ENCODE data around the gene DPH2.

The DPH2 gene

GRCh38 chr1:43985984-43986595, 16.3 kb downstream of the DPH2 start:
- DNase-seq: no peak

GRCh38 chr1:43986712-43987111, 16.9 kb downstream of the DPH2 start:
- no peak for DNase-seq

- no peak for DNase-seq
These were observed 17.5 kb downstream of the DPH2 start for GRCh38 chr1:43987159-43987902.

- DNase-seq: no peak
These were observed 20.7 kb downstream of the DPH2 start for GRCh38 chr1:43990271-43991199.

- DNase-seq: no peak
These were observed 21.3 kb downstream of the DPH2 start for GRCh38 chr1:43991200-43991475.

DNA sequence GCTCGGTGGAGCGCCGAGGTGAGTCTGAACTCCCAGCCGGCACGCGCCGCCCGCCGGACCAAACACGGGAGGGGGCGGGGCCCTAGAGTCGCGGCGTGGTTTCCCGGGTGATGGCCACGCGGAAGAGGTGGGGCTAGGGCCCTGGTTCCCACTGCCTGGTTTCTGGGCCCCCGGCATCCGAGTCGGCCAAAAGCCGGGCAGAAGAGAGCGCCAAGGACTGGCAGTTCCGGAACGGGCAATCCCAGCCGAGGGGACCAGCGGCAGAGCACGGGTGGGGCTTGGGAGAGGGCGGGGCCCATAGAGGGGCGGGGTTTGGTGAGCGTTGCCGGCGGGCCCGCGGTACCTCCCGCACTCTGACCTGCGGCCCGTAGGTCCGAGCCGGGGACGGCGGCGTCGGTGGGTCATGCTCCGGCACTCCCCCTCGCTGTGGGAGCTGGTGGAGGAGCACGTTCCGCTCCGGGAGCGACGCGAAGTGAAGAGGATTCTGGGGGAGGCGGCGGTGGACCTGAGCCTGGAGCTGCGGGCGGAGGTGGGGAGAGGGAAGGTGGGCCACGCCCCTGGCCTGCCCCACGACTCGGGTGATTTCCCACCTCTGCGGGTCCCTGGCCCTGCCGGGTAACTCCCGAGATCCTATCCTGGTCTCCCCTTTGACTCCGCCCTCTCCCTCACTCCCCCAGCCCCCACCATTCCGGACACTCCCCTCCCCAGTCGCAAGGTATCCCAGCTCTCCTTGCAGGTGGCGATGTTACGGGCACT, 21.8 kb downstream of the DPH2 start, which contains the start of gene CCDC24:
Gene CCDC24 (plus strand): TSS at position 124 of the 756 bp plus-strand sequence. CDS start 280 bp downstream, at position 404.
- DNase-seq: peak; percentile 69 to 71

- no peak for DNase-seq
These were observed 22.6 kb downstream of the DPH2 start for GRCh38 chr1:43992232-43992995.

- DNase-seq: no peak
These were observed 23.6 kb downstream of the DPH2 start for GRCh38 chr1:43993206-43993914.

DNA sequence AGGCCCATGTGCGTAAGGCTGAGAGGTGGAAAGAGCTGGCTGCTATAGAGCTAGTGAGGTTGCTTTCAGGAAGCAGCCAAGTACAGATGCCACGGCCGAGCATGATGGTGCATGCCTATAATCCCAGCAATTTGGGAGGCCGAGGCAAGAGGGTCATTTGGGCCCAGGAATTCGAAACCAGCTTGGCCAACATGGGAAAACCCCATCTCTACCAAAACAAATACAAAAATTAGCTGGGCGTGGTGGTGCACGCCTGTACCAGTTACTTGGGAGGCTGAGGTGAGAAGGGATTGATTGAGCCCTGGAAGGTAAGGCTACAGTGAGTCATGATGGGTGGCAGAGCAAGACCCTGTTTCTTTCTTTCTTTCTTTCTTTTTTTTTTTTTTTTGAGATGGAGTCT, 24.3 kb downstream of the DPH2 start:
- DNase-seq: no peak

- no peak for DNase-seq
These were observed 25.3 kb downstream of the DPH2 start for GRCh38 chr1:43994794-43995790.

DNA sequence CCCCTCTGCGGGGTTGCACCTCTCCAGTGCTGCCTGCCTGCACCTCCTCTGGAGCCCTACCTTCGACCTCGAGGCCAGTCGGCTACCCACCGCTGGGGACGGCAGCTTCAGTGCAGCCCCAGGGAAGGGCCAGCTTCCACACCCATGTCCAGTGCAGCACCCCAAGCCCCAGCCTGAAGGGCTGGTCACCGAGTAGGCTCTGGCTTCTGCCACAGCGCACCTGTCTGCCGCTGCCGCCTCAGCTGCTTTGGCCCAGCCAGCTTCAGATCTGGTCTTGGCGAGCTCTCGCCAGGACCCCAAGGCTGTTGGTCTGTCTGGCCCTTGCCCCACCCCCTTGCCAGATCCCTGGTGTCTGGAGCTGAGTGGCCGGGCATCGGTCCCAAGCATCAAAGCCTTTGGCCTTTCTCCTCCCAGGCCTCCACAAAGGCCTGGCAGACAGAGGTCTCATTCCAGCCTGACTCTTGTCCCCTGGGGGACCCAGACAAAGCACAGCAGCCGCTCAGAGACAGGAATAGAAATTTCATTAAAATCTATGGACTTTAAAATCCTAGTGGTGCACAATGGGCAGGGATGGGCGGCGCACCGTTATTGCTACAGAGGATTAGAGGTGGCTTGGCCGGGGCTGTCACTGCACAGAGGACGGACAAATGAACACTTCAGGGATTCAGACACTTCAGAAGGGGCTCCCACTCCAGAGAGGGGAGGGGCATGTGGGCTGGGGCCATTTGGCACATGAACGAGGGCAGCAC, 26.3 kb downstream of the DPH2 start:
- DNase-seq: no peak

DNA sequence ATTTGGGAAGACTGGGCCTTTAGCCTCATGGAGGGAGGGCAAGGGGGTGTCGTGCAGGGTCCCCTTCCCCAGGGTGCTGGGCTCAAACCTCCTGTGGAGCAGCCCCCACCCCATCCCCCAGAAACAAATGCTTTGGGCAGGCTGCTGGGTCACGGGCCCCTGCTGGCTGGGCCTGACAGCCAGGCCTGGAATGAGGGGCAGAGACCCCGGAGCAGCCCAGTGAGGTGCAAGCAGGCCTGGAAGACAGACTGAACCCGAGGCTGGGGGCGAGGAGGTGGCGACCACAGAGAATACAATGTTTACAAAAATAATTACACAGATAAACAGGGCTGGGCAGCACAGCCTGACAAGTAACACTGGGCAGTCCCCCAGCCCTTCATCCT, 26.9 kb downstream of the DPH2 start:
- DNase-seq: no peak

- no peak for DNase-seq
These were observed 27.6 kb downstream of the DPH2 start for GRCh38 chr1:43997295-43997999.

GRCh38 chr1:43998000-43998378, 28.2 kb downstream of the DPH2 start:
- no peak for DNase-seq

DNA sequence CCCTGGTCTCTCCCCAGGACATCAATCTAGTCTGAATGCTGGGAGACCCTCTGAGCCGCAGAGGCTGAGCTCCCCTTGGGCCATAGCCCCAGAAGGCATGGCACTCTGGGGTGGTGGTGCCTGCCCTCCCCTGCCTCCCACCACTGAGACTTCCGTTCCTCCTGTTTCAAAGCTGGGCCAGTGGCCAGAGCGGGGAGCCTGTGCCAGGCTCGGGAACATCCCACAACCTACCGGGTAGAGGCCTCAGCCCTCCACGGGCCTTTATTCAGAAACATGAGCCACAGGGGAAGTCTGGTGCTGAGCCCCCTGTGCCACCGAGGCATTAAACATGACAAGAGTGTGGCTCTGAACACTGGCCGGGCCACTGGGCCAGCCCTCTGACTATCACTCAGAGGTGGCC, 29.6 kb downstream of the DPH2 start:
- no peak for DNase-seq

GRCh38 chr1:44000122-44000665, 30.4 kb downstream of the DPH2 start:
- no peak for DNase-seq

DNA sequence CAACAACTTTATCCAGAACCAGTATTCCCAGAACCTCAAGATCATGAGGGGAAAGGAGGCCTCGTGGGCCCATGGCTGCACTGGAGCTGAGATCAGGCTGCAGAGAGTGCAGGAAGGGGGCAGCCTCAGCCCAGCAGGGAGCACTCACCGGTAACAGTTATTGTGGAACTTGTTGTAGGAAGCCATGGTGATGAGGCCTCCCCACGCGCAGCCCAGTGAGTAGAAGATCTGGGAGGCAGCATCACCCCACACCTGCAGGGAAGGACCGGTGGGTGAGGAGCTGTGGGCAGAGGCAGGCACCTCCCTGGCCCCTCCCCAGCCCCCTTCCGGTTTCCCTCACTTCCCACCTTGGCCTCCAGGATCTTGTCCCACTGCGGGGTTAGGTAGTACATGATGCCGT, 32.4 kb downstream of the DPH2 start:
- DNase-seq: no peak

DNA sequence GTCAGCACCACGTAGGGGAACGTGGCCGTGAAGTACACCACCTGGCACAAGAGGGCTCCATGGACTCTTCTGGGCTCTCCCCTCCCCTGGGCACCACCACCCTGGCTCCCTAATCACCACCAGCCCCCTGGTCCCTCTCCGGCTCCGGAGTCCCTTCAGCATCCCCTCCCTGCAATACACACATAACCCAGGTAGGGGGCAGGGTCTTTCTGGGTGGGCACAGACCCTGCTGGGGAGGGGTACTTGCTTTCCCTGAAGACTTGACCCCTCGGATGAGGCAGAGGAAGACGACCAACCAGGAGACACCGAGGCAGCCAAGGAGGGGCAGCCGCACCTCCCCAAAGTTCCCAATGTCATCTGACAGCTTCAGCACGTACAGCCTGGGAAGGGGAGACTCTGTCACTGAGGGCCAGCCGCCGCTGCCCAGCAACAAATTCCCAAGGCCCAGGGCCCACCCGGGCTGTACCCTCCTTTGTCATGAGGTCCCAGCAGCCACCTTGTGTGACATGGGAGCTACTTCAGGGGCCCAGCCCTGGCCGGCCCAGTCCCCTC, 32.9 kb downstream of the DPH2 start:
- DNase-seq: no peak

Data from stimulated activated CD4-positive, alpha-beta T cell treated with anti-CD3 and anti-CD28 coated beads, Interleukin-2, amount 100 ng/mL, for 48 hours (primary cell).